ENCODE results near the gene CACNG6.

DNA sequence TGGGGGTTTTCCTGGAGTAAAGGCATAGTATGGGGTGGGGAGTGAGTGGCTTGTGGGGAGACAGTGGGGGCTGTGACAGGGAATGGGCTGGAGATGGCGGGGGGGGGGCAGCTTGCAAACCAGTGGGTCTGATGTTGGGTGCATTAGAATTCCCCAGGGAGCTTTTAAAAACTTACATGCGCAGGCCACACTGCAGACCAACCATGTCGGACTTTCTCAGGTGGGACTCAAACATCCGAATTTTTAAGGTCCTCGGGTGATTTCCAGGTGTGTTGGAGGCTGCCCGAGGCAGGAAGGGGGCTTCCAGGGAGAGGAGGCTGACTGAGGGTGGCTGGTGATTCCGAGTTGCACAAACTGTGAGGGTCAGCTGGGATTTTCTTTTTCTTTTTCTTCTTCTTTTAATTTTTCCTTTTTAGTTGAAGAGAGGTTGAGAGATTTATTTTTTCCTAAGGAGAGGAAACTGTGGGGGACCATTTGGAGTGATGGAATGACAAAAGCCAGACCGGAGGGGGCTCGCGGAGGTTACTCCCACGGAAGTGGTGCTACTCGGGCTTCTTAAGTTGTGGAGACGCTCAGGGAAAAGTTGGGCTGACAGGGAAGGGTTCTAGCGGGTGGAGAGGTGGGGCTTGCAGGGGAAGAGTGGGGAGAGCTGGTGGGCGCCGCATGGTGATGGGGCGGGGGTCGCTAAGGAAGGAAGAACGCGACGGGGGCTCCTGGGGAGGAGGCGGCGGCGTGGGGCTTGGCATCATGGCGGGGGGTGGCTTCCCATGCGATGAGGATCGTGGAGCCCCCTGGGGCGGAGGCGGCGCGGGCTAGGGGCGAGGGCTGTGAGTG lies 29.7 kb upstream of the CACNG6 start:
- no peak for TF ChIP-seq CTCF (IDR thresholded peaks at IDR 0.05; ENCODE audit: low read length)
- no peak for TF ChIP-seq EZH2 (IDR thresholded peaks at IDR 0.05; ENCODE audit: borderline replicate concordance, low read length)

Measured in OCI-LY1 (cell line).